Measurements from ENCODE around the gene DNM1. TPM values are rescaled to one million over a fixed set of nuclear protein-coding genes. Genes with fewer than 3 reads are reported as not detected.

DNM1 gene
- total RNA-seq, 2 experiments from 2014 or later = 0.35 to 1.8 TPM

- no peak overlapping the region for H3K27ac ChIP-seq (ENCODE audit: low read depth, low read length, poor library complexity, severe bottlenecking)
- CTCF ChIA-PET (ENCODE audit: unreplicated experiment) = interaction anchor here (1.2 kb wide), 1 partner anchor 134 kb away, joined by 9 read pairs; the partner anchor contains the start of gene CERCAM
- POLR2A ChIA-PET = interaction anchor here (0.6 kb wide), 1 partner anchor 44 kb away, joined by 4 read pairs; no protein-coding TSS in a partner anchor
- H3K79me2 ChIP-seq (ENCODE audit: insufficient read depth, low read depth, low read length) = no peaks in the 10 kb centered on the region
- no peak for DNase-seq (ENCODE audit: low spot score)
- no peaks in the 10 kb centered on the region for H3K36me3 ChIP-seq (ENCODE audit: insufficient read depth, low read length)
- TF ChIP-seq EZH2phosphoT487 (IDR thresholded peaks at IDR 0.05; ENCODE audit: borderline replicate concordance, low read depth, low read length) = no peak
- no peak for TF ChIP-seq CTCF (conservative IDR thresholded peaks at IDR 0.05; ENCODE audit: low read length)
- no peak overlapping the region for H2AFZ ChIP-seq (ENCODE audit: low read length)
- intact Hi-C loops (cut with micrococcal nuclease; ENCODE audit: unreplicated experiment) = no loop called here
- no peaks in the 10 kb centered on the region for H3K9me2 ChIP-seq (ENCODE audit: insufficient read depth, low read length)
- BruUV-seq (replicated peaks) = no TSS peak
- H3K4me3 ChIP-seq (ENCODE audit: low read depth, low read length, poor library complexity, severe bottlenecking) = no peak overlapping the region
- H3K4me2 ChIP-seq (ENCODE audit: low read length) = no peak overlapping the region
- H3K9me3 ChIP-seq (ENCODE audit: low read length) = no peaks in the 10 kb centered on the region
- no peaks in the 10 kb centered on the region for H4K20me1 ChIP-seq (ENCODE audit: insufficient read depth, low read length)
- peaks cover 14% of the 10 kb centered on the region for H3K4me1 ChIP-seq (ENCODE audit: insufficient read depth, low read length, poor library complexity, severe bottlenecking)
Measured at GRCh38 chr9:128286440-128286839, 83.3 kb downstream of the DNM1 start.

GRCh38 chr9:128288273-128289004, 85.3 kb downstream of the DNM1 start:
- Histone ChIP-seq H3K4me2 (ENCODE audit: low read length) (no peak overlapping the region), H3K27ac (ENCODE audit: low read depth, low read length, poor library complexity, severe bottlenecking) (no peak overlapping the region), H3K36me3 (ENCODE audit: insufficient read depth, low read length) (no peaks in the 10 kb centered on the region), H4K20me1 (ENCODE audit: insufficient read depth, low read length) (no peaks in the 10 kb centered on the region), H2AFZ (ENCODE audit: low read length) (no peak overlapping the region), H3K79me2 (ENCODE audit: insufficient read depth, low read depth, low read length) (no peaks in the 10 kb centered on the region), H3K4me3 (ENCODE audit: low read depth, low read length, poor library complexity, severe bottlenecking) (no peak overlapping the region), H3K4me1 (ENCODE audit: insufficient read depth, low read length, poor library complexity, severe bottlenecking) (peaks cover 21% of the 10 kb centered on the region), H3K9me3 (ENCODE audit: low read length) (no peaks in the 10 kb centered on the region), H3K9me2 (ENCODE audit: insufficient read depth, low read length) (no peaks in the 10 kb centered on the region)
- CTCF ChIA-PET (ENCODE audit: unreplicated experiment) = no interaction called here
- BruUV-seq (replicated peaks) = no TSS peak
- intact Hi-C loops (cut with micrococcal nuclease; ENCODE audit: unreplicated experiment) = no loop called here
- TF ChIP-seq CTCF (conservative IDR thresholded peaks at IDR 0.05; ENCODE audit: low read length) (no peak), EZH2phosphoT487 (IDR thresholded peaks at IDR 0.05; ENCODE audit: borderline replicate concordance, low read depth, low read length) (no peak)
- DNase-seq (ENCODE audit: low spot score) = no peak
- POLR2A ChIA-PET = interaction anchor here (0.5 to 0.6 kb wide), 2 partner anchors 310 to 455 kb away, joined by 5 read pairs; no protein-coding TSS in a partner anchor

- Histone ChIP-seq H3K9me2 (ENCODE audit: insufficient read depth, low read length) (no peaks in the 10 kb centered on the region), H4K20me1 (ENCODE audit: insufficient read depth, low read length) (no peaks in the 10 kb centered on the region), H3K9me3 (ENCODE audit: low read length) (no peaks in the 10 kb centered on the region), H3K79me2 (ENCODE audit: insufficient read depth, low read depth, low read length) (no peaks in the 10 kb centered on the region), H3K4me2 (ENCODE audit: low read length) (no peak overlapping the region), H3K4me1 (ENCODE audit: insufficient read depth, low read length, poor library complexity, severe bottlenecking) (peaks cover 8% of the 10 kb centered on the region), H3K36me3 (ENCODE audit: insufficient read depth, low read length) (no peaks in the 10 kb centered on the region), H3K27ac (ENCODE audit: low read depth, low read length, poor library complexity, severe bottlenecking) (no peak overlapping the region), H2AFZ (ENCODE audit: low read length) (no peak overlapping the region), H3K4me3 (ENCODE audit: low read depth, low read length, poor library complexity, severe bottlenecking) (no peak overlapping the region)
- no peak for DNase-seq (ENCODE audit: low spot score)
- TF ChIP-seq CTCF (conservative IDR thresholded peaks at IDR 0.05; ENCODE audit: low read length) (no peak), EZH2phosphoT487 (IDR thresholded peaks at IDR 0.05; ENCODE audit: borderline replicate concordance, low read depth, low read length) (no peak)
- no TSS peak for BruUV-seq (replicated peaks)
- intact Hi-C loops (cut with micrococcal nuclease; ENCODE audit: unreplicated experiment) = no loop called here
- ChIA-PET POLR2A (interaction anchor here (0.7 kb wide), 2 partner anchors 101 to 317 kb away, joined by 4 read pairs; no protein-coding TSS in a partner anchor), CTCF (ENCODE audit: unreplicated experiment) (interaction anchor here (0.5 kb wide), 1 partner anchor 69 kb away, joined by 11 read pairs; no protein-coding TSS in a partner anchor)
Measured at GRCh38 chr9:128292009-128292408, 88.8 kb downstream of the DNM1 start.
